ENCODE data around the gene C9.
A peak's percentile ranks its signal among the peaks of the same experiment; 100 is the strongest.
"Not testable (repeated sequence)": the region's sequence is repeated elsewhere in the genome, so short reads cannot be mapped to it uniquely, and the experiment has no call there.

The C9 gene

GRCh38 chr5:39370555-39371366 is 6.5 kb upstream of the C9 start:
- DNase-seq, result no peak

GRCh38 chr5:39369123-39369815 is 5.0 kb upstream of the C9 start:
- peak; percentile 46 for DNase-seq

GRCh38 chr5:39368116-39368515 is 3.8 kb upstream of the C9 start:
- no peak for DNase-seq

- no peak for DNase-seq
Observed at GRCh38 chr5:39367711-39368110, 3.4 kb upstream of the C9 start.

- no peak for DNase-seq
Observed at GRCh38 chr5:39363217-39363616, 1.1 kb downstream of the C9 start.

GRCh38 chr5:39362646-39363045 is 1.6 kb downstream of the C9 start:
- DNase-seq, result no peak

- no peak for DNase-seq
Observed at GRCh38 chr5:39361306-39361705, 3.0 kb downstream of the C9 start.

- peak; percentile 37 for DNase-seq
Observed at GRCh38 chr5:39360471-39361111, 3.7 kb downstream of the C9 start.

GRCh38 chr5:39356263-39356662 is 8.0 kb downstream of the C9 start:
- no peak for DNase-seq

GRCh38 chr5:39355324-39355723 is 9.0 kb downstream of the C9 start:
- DNase-seq, result no peak

GRCh38 chr5:39353717-39354399 is 10.4 kb downstream of the C9 start:
- no peak for DNase-seq

- DNase-seq, result no peak
Observed at GRCh38 chr5:39352951-39353350, 11.3 kb downstream of the C9 start.

- no peak for DNase-seq
Observed at GRCh38 chr5:39352170-39352569, 12.1 kb downstream of the C9 start.

GRCh38 chr5:39349484-39349883 is 14.8 kb downstream of the C9 start:
- DNase-seq, result no peak

GRCh38 chr5:39342460-39342859 is 21.8 kb downstream of the C9 start:
- no peak for DNase-seq

GRCh38 chr5:39341896-39342295 is 22.4 kb downstream of the C9 start:
- DNase-seq, result no peak

GRCh38 chr5:39340506-39340905 is 23.8 kb downstream of the C9 start:
- peak; percentile 57 for DNase-seq

GRCh38 chr5:39337252-39337915 is 26.9 kb downstream of the C9 start:
- no peak for DNase-seq

GRCh38 chr5:39334296-39334695 is 30.0 kb downstream of the C9 start:
- not testable (repeated sequence) for DNase-seq

- DNase-seq, result no peak
Observed at GRCh38 chr5:39333104-39333503, 31.2 kb downstream of the C9 start.

- peak; percentile 84 for DNase-seq
Observed at GRCh38 chr5:39331861-39332381, 32.4 kb downstream of the C9 start.

GRCh38 chr5:39328731-39329130 is 35.6 kb downstream of the C9 start:
- peak; percentile 19 for DNase-seq

- no peak for DNase-seq
Observed at GRCh38 chr5:39323542-39323941, 40.8 kb downstream of the C9 start.
